GM12878 (cell line): ENCODE data around the gene CAPN14. TPM values are rescaled to one million over a fixed set of nuclear protein-coding genes. Genes with fewer than 3 reads are reported as not detected.
A peak's percentile ranks its signal among the peaks of the same experiment; 100 is the strongest.

Experiments
- ATAC-seq: fragments of 200-7000 bp; cut with Tn5 transposase; 3 replicates; pipeline ENCODE4 v1.9.1; 2020; ENCODE audit warnings: mild to moderate bottlenecking, moderate library complexity
- BruUV-seq: library from RNA; stranded (reverse); fragments of 400-500 nt; replicated peaks from 2 replicates; lab custom pipeline; 2021; lab: Mats Ljungman, UMichigan
- CTCF ChIA-PET: fragments of 300-600 bp; sonication (Branson Sonifier 250); formaldehyde crosslinking; extraction: SDS; loops from one replicate; lab custom pipeline; 2021; ENCODE audit warnings: inconsistent platforms; lab: Yijun Ruan, JAX
- POLR2A ChIA-PET: fragments of 350-600 bp; formaldehyde crosslinking; extraction: SDS; loops from one replicate; lab custom pipeline; 2021; ENCODE audit warnings: inconsistent platforms; lab: Charles Lee
- RAD21 ChIA-PET: fragments of 300-600 bp; sonication (Branson Sonifier 250); formaldehyde crosslinking; loops from one replicate; lab custom pipeline; 2023; ENCODE audit warnings: antibody characterized with exemption; ENCODE audit not compliant: unreplicated experiment; lab: Charles Lee
- SMC1A ChIA-PET: fragments of 300-600 bp; sonication (Branson Sonifier 250); formaldehyde crosslinking; loops from one replicate; lab custom pipeline; 2023; ENCODE audit not compliant: unreplicated experiment, uncharacterized antibody; lab: Charles Lee
- DNase-seq: peaks from one replicate; pipeline ENCODE4 v3.0.0-alpha.2; 2011; ENCODE audit warnings: low read depth, low spot score
- FAIRE-seq: peaks from 3 replicates; lab custom pipeline; 2011; peaks lifted over from hg19 to GRCh38; lab: Jason Lieb, UNC
- H2AFZ ChIP-seq: 2 replicates; pipeline ENCODE4 v1.6.0; 2011; ENCODE audit warnings: low read depth, low read length, control low read depth; ENCODE audit not compliant: control insufficient read depth
- H3K27ac ChIP-seq: 2 replicates; pipeline ENCODE4 v1.5.1; 2011; ENCODE audit warnings: control low read depth; ENCODE audit not compliant: control insufficient read depth, insufficient read depth
- H3K27me3 ChIP-seq, 2 experiments: replicated peaks in 1 of 2; 2 replicates each; pipeline versions ENCODE4 v1.6.0 to v1.6.1; 2011; ENCODE audit warnings: low read length in 1 of 2; ENCODE audit not compliant: control insufficient read depth in 2 of 2, insufficient read depth in 2 of 2
- H3K36me3 ChIP-seq, 2 experiments: 2 replicates each; pipeline ENCODE4 v1.5.1; 2011; ENCODE audit warnings: low read length in 1 of 2; ENCODE audit not compliant: control insufficient read depth in 2 of 2, insufficient read depth in 2 of 2
- H3K4me1 ChIP-seq: 2 replicates; pipeline ENCODE4 v1.6.1; 2011; ENCODE audit warnings: mild to moderate bottlenecking, low read length, moderate library complexity, mixed read lengths; ENCODE audit not compliant: control insufficient read depth, insufficient read depth
- H3K4me2 ChIP-seq: 2 replicates; pipeline ENCODE4 v1.6.0; 2011; ENCODE audit warnings: control low read depth; ENCODE audit not compliant: control insufficient read depth, insufficient read depth
- H3K4me3 ChIP-seq: fragments of 200-600 bp; sonication (generic); 2 replicates; pipeline ENCODE4 v1.5.1; 2016
- H3K79me2 ChIP-seq: 2 replicates; pipeline ENCODE4 v1.6.0; 2011; ENCODE audit warnings: low read length; ENCODE audit not compliant: control insufficient read depth, insufficient read depth
- H3K9ac ChIP-seq: 2 replicates; pipeline ENCODE4 v1.8.0; 2011; ENCODE audit warnings: low read length, control low read depth, mixed read lengths; ENCODE audit not compliant: control insufficient read depth, insufficient read depth
- H3K9me3 ChIP-seq: replicated peaks from 3 replicates; pipeline ENCODE4 v1.5.1; 2011; ENCODE audit warnings: mild to moderate bottlenecking, low read length; ENCODE audit not compliant: control insufficient read depth, insufficient read depth
- H4K20me1 ChIP-seq: 2 replicates; pipeline ENCODE4 v1.6.0; 2011; ENCODE audit not compliant: control insufficient read depth, insufficient read depth
- BHLHE40 ChIP-seq, 2 experiments: fragments of 450-650 bp in 1 of 2; IDR thresholded peaks; 2 replicates each; pipeline ENCODE4 v1.6.1; 2011 to 2017; ENCODE audit warnings: low read depth in 2 of 2, borderline replicate concordance in 1 of 2, improper control_type of control experiment in 1 of 2, low read length in 1 of 2, mild to moderate bottlenecking in 1 of 2
- BMI1 ChIP-seq: fragments of 450-650 bp; IDR thresholded peaks from 2 replicates; pipeline ENCODE4 v1.6.1; 2016; ENCODE audit warnings: mild to moderate bottlenecking, moderate library complexity, borderline replicate concordance
- CBX5 ChIP-seq: sonication (generic); IDR thresholded peaks from 2 replicates; pipeline ENCODE4 v1.6.1; 2016; ENCODE audit warnings: low read depth, moderate library complexity, mild to moderate bottlenecking, inconsistent platforms
- CEBPB ChIP-seq, 2 experiments: fragments of 150-350 bp in 1 of 2; IDR thresholded peaks; 2 replicates each; pipeline ENCODE4 v1.6.1; 2012 to 2014; ENCODE audit warnings: low read depth in 2 of 2, low read length in 2 of 2, borderline replicate concordance in 1 of 2, inconsistent platforms in 1 of 2
- ESRRA ChIP-seq: IDR thresholded peaks from 2 replicates; pipeline ENCODE4 v1.6.1; 2012; ENCODE audit warnings: mild to moderate bottlenecking, low read length, improper control_type of control experiment
- LARP7 ChIP-seq: fragments of 450-650 bp; IDR thresholded peaks from 2 replicates; pipeline ENCODE4 v1.6.1; 2017; ENCODE audit warnings: mild to moderate bottlenecking
- MEF2B ChIP-seq: fragments of 450-650 bp; IDR thresholded peaks from 2 replicates; pipeline ENCODE4 v1.6.1; 2018; ENCODE audit warnings: mild to moderate bottlenecking, moderate library complexity; ENCODE audit not compliant: partially characterized antibody, poor library complexity, severe bottlenecking
- SMAD5 ChIP-seq: IDR thresholded peaks from 2 replicates; pipeline ENCODE4 v1.6.1; 2016; ENCODE audit warnings: antibody characterized with exemption, low read depth
- SPI1 ChIP-seq: IDR thresholded peaks from 2 replicates; pipeline ENCODE4 v1.6.1; 2011; ENCODE audit warnings: low read depth, mild to moderate bottlenecking, low read length, moderate library complexity, borderline replicate concordance; ENCODE audit not compliant: insufficient read depth
- TCF3 ChIP-seq: IDR thresholded peaks from 2 replicates; pipeline ENCODE4 v1.6.1; 2012; ENCODE audit warnings: low read depth, mild to moderate bottlenecking, low read length, borderline replicate concordance; ENCODE audit not compliant: insufficient read depth
- WGBS: methylation state at CpG from one replicate; pipeline ENCODE4 v1.1.6; 2016; ENCODE audit warnings: low lambda C conversion rate; ENCODE audit not compliant: insufficient replicate concordance, insufficient coverage; ENCODE audit errors: missing lambda C conversion rate; 5-methylcytosine and 5-hydroxymethylcytosine counted together
- in situ Hi-C: fragments of 300-500 bp; cut with MboI; formaldehyde crosslinking; loops from 9 replicates; pipeline ENCODE4 v1.14.3; 2018; ENCODE audit warnings: mixed read lengths
- intact Hi-C: fragments of 100-400 bp; cut with micrococcal nuclease; formaldehyde crosslinking; loops from one replicate; pipeline ENCODE4 v1.14.2; 2022; ENCODE audit not compliant: unreplicated experiment
- polyA plus RNA-seq, 11 experiments: library from polyadenylated mRNA; depleted of rRNA in 4 of 11; unstranded in 6 of 11; stranded (reverse) in 5 of 11; fragments of >200 nt; fragmentation: Nextera tagmentation in 4 of 11; fragmentation: Illumina TruSeq in 1 of 11; extraction: Ambion mirVana in 4 of 11; extraction: Trizol in 1 of 11; gene quantifications; 1 replicate in 1 of 11; 2 replicates in 10 of 11; pipeline versions ENCODE4 v1.2.1 to v1.2.3, GENCODE V29; 2011 to 2016; ENCODE audit warnings: inconsistent platforms in 2 of 11, missing spikeins in 2 of 11, low read depth in 1 of 11
- total RNA-seq, 4 experiments: library from RNA; depleted of rRNA in 3 of 4; stranded (reverse); fragments of >200 nt in 3 of 4; fragmentation: Illumina TruSeq in 1 of 4; extraction: Trizol in 1 of 4; gene quantifications; 2 replicates each; pipeline versions ENCODE4 v1.2.1 to v1.2.3, GENCODE V29; 2013 to 2021
- TF ChIP-seq, protein P1 (sequence below): IDR thresholded peaks from 2 replicates; pipeline ENCODE4 v1.6.1; 2011; ENCODE audit warnings: low read depth, low read length, improper control_type of control experiment, borderline replicate concordance
- TF ChIP-seq, protein P2 (sequence below): fragments of 450-650 bp; IDR thresholded peaks from 2 replicates; pipeline ENCODE4 v1.6.1; 2017; ENCODE audit warnings: mild to moderate bottlenecking, low read depth, inconsistent platforms; ENCODE audit not compliant: poor library complexity, severe bottlenecking
- TF ChIP-seq, protein P3 (sequence below): IDR thresholded peaks from 2 replicates; pipeline ENCODE4 v1.6.1; 2012; ENCODE audit warnings: low read depth, low read length, improper control_type of control experiment

The CAPN14 gene
- total and polyA plus RNA-seq, 10 of the 15 experiments (the other 5 are each of a cell fraction or from before 2014, with no cell fraction given) = 0.08 to 1.5 (median 1.1) TPM

DNA sequence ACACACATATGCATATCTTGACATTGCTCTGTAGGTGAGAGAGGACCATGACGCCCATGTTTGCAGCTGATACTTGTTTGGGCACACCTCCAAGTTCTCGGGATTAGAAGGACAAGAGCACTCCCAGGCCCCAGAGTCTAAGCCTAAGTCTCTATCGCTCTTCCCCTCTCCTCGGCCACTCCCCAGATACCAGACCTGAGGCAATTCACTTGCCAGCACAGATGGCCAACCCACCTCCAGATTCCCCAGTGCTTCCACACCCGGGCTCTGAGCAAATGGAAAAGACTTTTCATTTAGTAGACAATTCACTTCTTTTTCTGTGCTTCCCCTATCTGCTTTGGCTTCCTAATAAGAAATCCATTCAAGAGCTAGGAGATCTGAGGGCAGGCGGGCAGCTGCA is 49.5 kb upstream of the CAPN14 start:
- ATAC-seq (no peak), DNase-seq (no peak), FAIRE-seq (no peak)
- peaks cover 0 to 3% of the 10 kb centered on the region in 2 experiments; a peak in 2 of 4 replicates for H3K27me3 ChIP-seq
- TF ChIP-seq BHLHE40 (IDR thresholded peaks at IDR 0.05; ENCODE audit: borderline replicate concordance in 1 of 2, low read depth in 2 of 2, low read length in 1 of 2) (no peak), ESRRA (no peak), TCF3 (no peak), MEF2B (no peak), CBX5 (no peak), SPI1 (no peak), CEBPB (IDR thresholded peaks at IDR 0.05; ENCODE audit: borderline replicate concordance in 1 of 2, low read depth in 2 of 2, low read length in 2 of 2) (no peak), SMAD5 (no peak), LARP7 (no peak), BMI1 (no peak)
- TF ChIP-seq, protein P1, sequence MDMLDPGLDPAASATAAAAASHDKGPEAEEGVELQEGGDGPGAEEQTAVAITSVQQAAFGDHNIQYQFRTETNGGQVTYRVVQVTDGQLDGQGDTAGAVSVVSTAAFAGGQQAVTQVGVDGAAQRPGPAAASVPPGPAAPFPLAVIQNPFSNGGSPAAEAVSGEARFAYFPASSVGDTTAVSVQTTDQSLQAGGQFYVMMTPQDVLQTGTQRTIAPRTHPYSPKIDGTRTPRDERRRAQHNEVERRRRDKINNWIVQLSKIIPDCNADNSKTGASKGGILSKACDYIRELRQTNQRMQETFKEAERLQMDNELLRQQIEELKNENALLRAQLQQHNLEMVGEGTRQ = no peak
- TF ChIP-seq, protein P2, sequence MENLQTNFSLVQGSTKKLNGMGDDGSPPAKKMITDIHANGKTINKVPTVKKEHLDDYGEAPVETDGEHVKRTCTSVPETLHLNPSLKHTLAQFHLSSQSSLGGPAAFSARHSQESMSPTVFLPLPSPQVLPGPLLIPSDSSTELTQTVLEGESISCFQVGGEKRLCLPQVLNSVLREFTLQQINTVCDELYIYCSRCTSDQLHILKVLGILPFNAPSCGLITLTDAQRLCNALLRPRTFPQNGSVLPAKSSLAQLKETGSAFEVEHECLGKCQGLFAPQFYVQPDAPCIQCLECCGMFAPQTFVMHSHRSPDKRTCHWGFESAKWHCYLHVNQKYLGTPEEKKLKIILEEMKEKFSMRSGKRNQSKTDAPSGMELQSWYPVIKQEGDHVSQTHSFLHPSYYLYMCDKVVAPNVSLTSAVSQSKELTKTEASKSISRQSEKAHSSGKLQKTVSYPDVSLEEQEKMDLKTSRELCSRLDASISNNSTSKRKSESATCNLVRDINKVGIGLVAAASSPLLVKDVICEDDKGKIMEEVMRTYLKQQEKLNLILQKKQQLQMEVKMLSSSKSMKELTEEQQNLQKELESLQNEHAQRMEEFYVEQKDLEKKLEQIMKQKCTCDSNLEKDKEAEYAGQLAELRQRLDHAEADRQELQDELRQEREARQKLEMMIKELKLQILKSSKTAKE = no peak
- TF ChIP-seq, protein P3, sequence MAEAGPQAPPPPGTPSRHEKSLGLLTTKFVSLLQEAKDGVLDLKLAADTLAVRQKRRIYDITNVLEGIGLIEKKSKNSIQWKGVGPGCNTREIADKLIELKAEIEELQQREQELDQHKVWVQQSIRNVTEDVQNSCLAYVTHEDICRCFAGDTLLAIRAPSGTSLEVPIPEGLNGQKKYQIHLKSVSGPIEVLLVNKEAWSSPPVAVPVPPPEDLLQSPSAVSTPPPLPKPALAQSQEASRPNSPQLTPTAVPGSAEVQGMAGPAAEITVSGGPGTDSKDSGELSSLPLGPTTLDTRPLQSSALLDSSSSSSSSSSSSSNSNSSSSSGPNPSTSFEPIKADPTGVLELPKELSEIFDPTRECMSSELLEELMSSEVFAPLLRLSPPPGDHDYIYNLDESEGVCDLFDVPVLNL = no peak
- H3K9me3 ChIP-seq = no peaks in the 10 kb centered on the region
- POLR2A ChIA-PET = interaction anchor here (1.1 kb wide), 1 partner anchor 9 kb away, joined by 3 read pairs; no protein-coding TSS in a partner anchor
- RAD21 ChIA-PET = interaction anchor here (1.5 kb wide), 1 partner anchor 97 kb away, joined by 3 read pairs; no protein-coding TSS in a partner anchor
- in situ Hi-C loops = no loop called here
- CTCF ChIA-PET = interaction anchor here (1.1 kb wide), 1 partner anchor 35 kb away, joined by 3 read pairs; no protein-coding TSS in a partner anchor
- no peak overlapping the region for H3K9ac ChIP-seq
- H3K79me2 ChIP-seq = no peaks in the 10 kb centered on the region
- H3K4me2 ChIP-seq = no peak overlapping the region
- no peak overlapping the region for H2AFZ ChIP-seq
- WGBS = 40% methylated on average over 6 of the region's 6 CpGs
- intact Hi-C loops = no loop called here
- TSS peak; percentile 45 for BruUV-seq
- no peak overlapping the region for H3K27ac ChIP-seq
- H3K36me3 ChIP-seq = no peaks in the 10 kb centered on the region
- SMC1A ChIA-PET = interaction anchor here (1.2 kb wide), 1 partner anchor 9 kb away, joined by 5 read pairs; no protein-coding TSS in a partner anchor
- H3K4me3 ChIP-seq = no peak overlapping the region
- no peaks in the 10 kb centered on the region for H3K4me1 ChIP-seq
- 0 out of 2 replicates have a peak, but pooled peaks cover 2% of the 10 kb centered on the region for H4K20me1 ChIP-seq
